ENCODE measurements around the gene CCDC92B.

- TF ChIP-seq CTCF (IDR thresholded peaks at IDR 0.05): no peak
- no peak for TF ChIP-seq POLR2A (IDR thresholded peaks at IDR 0.05)
Observed at GRCh38 chr17:2708585-2709182, 40.8 kb downstream of the CCDC92B start.

Data from ovary (tissue), 3 donors.